Activated CD4-positive, alpha-beta memory T cell treated with anti-CD3 and anti-CD28 coated beads, Interleukin-2, amount 10 ng/mL, durations not matched to agents 7 days and 5 days (primary cell): ENCODE data around the gene PYGO1. TPM values are rescaled to one million over a fixed set of nuclear protein-coding genes. Genes with fewer than 3 reads are reported as not detected.
"Not testable (repeated sequence)": the region's sequence is repeated elsewhere in the genome, so short reads cannot be mapped to it uniquely, and the experiment has no call there.

Source experiments
- CTCF ChIA-PET: fragments of 350-600 bp; sonication (Branson Sonifier 250); formaldehyde crosslinking; loops from one replicate; lab custom pipeline; 2021; ENCODE audit warnings: antibody characterized with exemption, inconsistent platforms; lab: Charles Lee
- POLR2A ChIA-PET: fragments of 350-600 bp; sonication (Branson Sonifier 250); formaldehyde crosslinking; loops from one replicate; lab custom pipeline; 2021; ENCODE audit warnings: antibody characterized with exemption; lab: Charles Lee
- DNase-seq: peaks from one replicate; pipeline ENCODE4 v3.0.0-alpha.2; 2020
- H3K27ac Mint-ChIP-seq: one replicate; pipeline ENCODE4 v1.8.0; 2021; ENCODE audit warnings: mild to moderate bottlenecking, mixed read lengths
- H3K27me3 Mint-ChIP-seq: one replicate; pipeline ENCODE4 v1.8.0; 2021; ENCODE audit warnings: mixed read lengths
- H3K36me3 Mint-ChIP-seq: one replicate; pipeline ENCODE4 v1.8.0; 2021; ENCODE audit warnings: low read depth, mixed read lengths
- H3K4me1 Mint-ChIP-seq: one replicate; pipeline ENCODE4 v1.8.0; 2021; ENCODE audit warnings: mixed read lengths
- H3K4me3 Mint-ChIP-seq: one replicate; pipeline ENCODE4 v1.8.0; 2021; ENCODE audit warnings: mild to moderate bottlenecking, mixed read lengths
- H3K9me3 Mint-ChIP-seq: one replicate; pipeline ENCODE4 v1.8.0; 2021; ENCODE audit warnings: mixed read lengths
- total RNA-seq, 2 experiments: library from RNA; stranded (reverse); gene quantifications; one replicate each; pipeline ENCODE4 v1.2.3, GENCODE V29; 2021

Gene PYGO1
- total RNA-seq, 2 experiments from 2014 or later, result not detected

GRCh38 chr15:55488952-55489600 lies 99.1 kb downstream of the PYGO1 start:
- CTCF ChIA-PET, result interaction anchor here (1.1 kb wide), 1 partner anchor 54 kb away, joined by 3 read pairs; no protein-coding TSS in a partner anchor
- H3K9me3 Mint-ChIP-seq, H3K27me3 Mint-ChIP-seq, H3K4me3 Mint-ChIP-seq, POLR2A ChIA-PET, H3K4me1 Mint-ChIP-seq, H3K36me3 Mint-ChIP-seq, H3K27ac Mint-ChIP-seq, DNase-seq: not testable (repeated sequence)

Other genes starting within 250 kb of the PYGO1 start
- gene CCPG1, start 180.0 kb downstream of the PYGO1 start, total RNA-seq, result 10 to 100 TPM; 33.3 to 33.4 TPM
- gene PIERCE2, start 179.8 kb downstream of the PYGO1 start, total RNA-seq, result not detected
- not detected for gene DNAAF4, start 80.1 kb downstream of the PYGO1 start, total RNA-seq
- not detected for gene PRTG, start 154.8 kb upstream of the PYGO1 start, total RNA-seq